ENCODE results near the gene LIX1L. TPM values are rescaled to one million over a fixed set of nuclear protein-coding genes. Genes with fewer than 3 reads are reported as not detected.

The LIX1L gene
- total RNA-seq, 2 experiments from 2014 or later, result 11.6 to 26.3 TPM

- BruUV-seq (replicated peaks), result no TSS peak
- POLR2A ChIA-PET, result interaction anchor here (0.5 to 2.0 kb wide), 7 partner anchors 9 to 66 kb away, joined by 3 to 9 read pairs (median 3); partner anchors contain the start of genes LIX1L and RBM8A
- intact Hi-C loops (cut with micrococcal nuclease; ENCODE audit: unreplicated experiment), result no loop called here
Measured at GRCh38 chr1:145918144-145918991, 39.4 kb downstream of the LIX1L start, which contains the start of gene PEX11B. Gene PEX11B, minus strand, starts transcription at chr1:145918717. Its CDS starts 29 bp downstream, at chr1:145918688.

GRCh38 chr1:145917595-145917994, 40.2 kb downstream of the LIX1L start:
- H3K4me3 ChIP-seq (ENCODE audit: low read depth, low read length, poor library complexity, severe bottlenecking), result peak overlapping the region; percentile 85
- H3K4me2 ChIP-seq (ENCODE audit: low read length), result peak overlapping the region; percentile 77
- no peaks in the 10 kb centered on the region for H3K9me2 ChIP-seq (ENCODE audit: insufficient read depth, low read length)
- no peaks in the 10 kb centered on the region for H3K79me2 ChIP-seq (ENCODE audit: insufficient read depth, low read depth, low read length)
- intact Hi-C loops (cut with micrococcal nuclease; ENCODE audit: unreplicated experiment), result no loop called here
- peaks cover 25% of the 10 kb centered on the region; the same call in 1 of the 2 replicates for H3K36me3 ChIP-seq (ENCODE audit: insufficient read depth, low read length)
- no TSS peak for BruUV-seq (replicated peaks)
- peak overlapping the region; percentile 70; the same call in 1 of the 2 replicates for H2AFZ ChIP-seq (ENCODE audit: low read length)
- DNase-seq (ENCODE audit: low spot score), result no peak
- TF ChIP-seq CTCF (conservative IDR thresholded peaks at IDR 0.05; ENCODE audit: low read length), result no peak
- no peak for TF ChIP-seq EZH2phosphoT487 (IDR thresholded peaks at IDR 0.05; ENCODE audit: borderline replicate concordance, low read depth, low read length)
- no peaks in the 10 kb centered on the region for H3K9me3 ChIP-seq (ENCODE audit: low read length)
- ChIA-PET CTCF (ENCODE audit: unreplicated experiment) (no interaction called here), POLR2A (interaction anchor here (2.0 kb wide), 1 partner anchor 10 kb away, joined by 5 read pairs; the partner anchor contains the start of gene RBM8A)
- H3K27ac ChIP-seq (ENCODE audit: low read depth, low read length, poor library complexity, severe bottlenecking), result no peak overlapping the region
- no peaks in the 10 kb centered on the region for H4K20me1 ChIP-seq (ENCODE audit: insufficient read depth, low read length)
- H3K4me1 ChIP-seq (ENCODE audit: insufficient read depth, low read length, poor library complexity, severe bottlenecking), result peaks cover 17% of the 10 kb centered on the region

More at GRCh38 chr1:145918144-145918991, 39.4 kb downstream of the LIX1L start, which contains the start of gene PEX11B:
- Histone ChIP-seq H2AFZ (ENCODE audit: low read length) (peak within 1 kb of the TSS; percentile 70; the same call in 1 of the 2 replicates), H3K9me2 (ENCODE audit: insufficient read depth, low read length) (no peaks in the 10 kb centered on the region), H3K27ac (ENCODE audit: low read depth, low read length, poor library complexity, severe bottlenecking) (peak within 1 kb of the TSS; percentile 58), H3K4me1 (ENCODE audit: insufficient read depth, low read length, poor library complexity, severe bottlenecking) (peaks cover 16% of the 10 kb centered on the region), H3K4me2 (ENCODE audit: low read length) (peak within 1 kb of the TSS; percentile 77), H3K36me3 (ENCODE audit: insufficient read depth, low read length) (peaks cover 28% of the 10 kb centered on the region), H3K79me2 (ENCODE audit: insufficient read depth, low read depth, low read length) (no peaks in the 10 kb centered on the region), H4K20me1 (ENCODE audit: insufficient read depth, low read length) (no peaks in the 10 kb centered on the region), H3K4me3 (ENCODE audit: low read depth, low read length, poor library complexity, severe bottlenecking) (peak within 1 kb of the TSS; percentile 85), H3K9me3 (ENCODE audit: low read length) (no peaks in the 10 kb centered on the region)
- CTCF ChIA-PET (ENCODE audit: unreplicated experiment), result interaction anchor here (0.6 to 0.9 kb wide), 3 partner anchors 9 to 83 kb away, joined by 3 read pairs; partner anchors contain the start of genes POLR3GL and RBM8A
- peak; percentile 89 for DNase-seq (ENCODE audit: low spot score)
- no peak for TF ChIP-seq EZH2phosphoT487 (IDR thresholded peaks at IDR 0.05; ENCODE audit: borderline replicate concordance, low read depth, low read length)
- no peak for TF ChIP-seq CTCF (conservative IDR thresholded peaks at IDR 0.05; ENCODE audit: low read length)

Measured in OCI-LY7 (cell line).